HG03175 (cell line): ENCODE results near the gene GRIP2.

Source experiments
- ATAC-seq: cut with Tn5 transposase; IDR thresholded peaks from one replicate; pipeline ENCODE4 v1.9.1; 2021; ENCODE audit warnings: mild to moderate bottlenecking, moderate library complexity; ENCODE audit not compliant: unreplicated experiment

The GRIP2 gene

DNA sequence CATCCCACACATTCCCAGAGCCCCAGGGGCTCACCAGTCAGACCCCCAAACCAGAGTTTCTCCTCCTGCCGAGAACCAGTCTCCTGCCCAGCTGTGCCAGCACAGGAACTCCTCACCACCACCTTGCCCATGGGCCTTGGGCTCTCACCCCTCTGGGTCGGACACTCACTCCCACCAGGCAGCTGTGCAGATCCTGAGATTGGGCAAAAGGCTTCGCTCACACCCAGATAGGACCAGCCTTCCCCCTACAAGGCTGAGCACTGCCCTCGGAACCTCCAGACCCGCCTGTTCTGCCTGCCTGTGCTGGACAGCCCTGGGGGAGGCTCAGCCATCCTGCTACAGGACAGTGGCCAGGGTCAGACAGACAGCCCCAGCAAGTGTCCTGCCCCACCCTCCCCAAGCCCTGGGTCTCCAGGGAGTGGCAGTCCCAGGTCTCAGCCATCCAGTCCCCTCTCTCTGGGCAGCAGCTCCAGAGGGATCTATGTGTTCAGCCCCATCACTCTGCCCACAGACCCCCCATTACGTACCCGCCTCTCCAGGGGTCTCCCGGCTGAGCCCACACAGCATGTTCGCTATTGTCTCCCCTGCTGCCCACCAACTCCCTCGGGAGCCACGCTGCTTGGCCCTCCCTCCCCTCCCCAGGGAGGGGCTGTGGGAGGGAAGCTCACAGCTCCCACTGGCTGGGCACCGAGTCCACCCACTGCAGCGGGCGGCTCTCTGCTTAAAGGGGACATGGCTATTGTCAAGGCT is at the start of gene GRIP2:
GRIP2 (minus strand) TSS at position 601 of the 750 bp plus-strand sequence; CDS start at position 567, 34 bp downstream.
- ATAC-seq, result no peak

DNA sequence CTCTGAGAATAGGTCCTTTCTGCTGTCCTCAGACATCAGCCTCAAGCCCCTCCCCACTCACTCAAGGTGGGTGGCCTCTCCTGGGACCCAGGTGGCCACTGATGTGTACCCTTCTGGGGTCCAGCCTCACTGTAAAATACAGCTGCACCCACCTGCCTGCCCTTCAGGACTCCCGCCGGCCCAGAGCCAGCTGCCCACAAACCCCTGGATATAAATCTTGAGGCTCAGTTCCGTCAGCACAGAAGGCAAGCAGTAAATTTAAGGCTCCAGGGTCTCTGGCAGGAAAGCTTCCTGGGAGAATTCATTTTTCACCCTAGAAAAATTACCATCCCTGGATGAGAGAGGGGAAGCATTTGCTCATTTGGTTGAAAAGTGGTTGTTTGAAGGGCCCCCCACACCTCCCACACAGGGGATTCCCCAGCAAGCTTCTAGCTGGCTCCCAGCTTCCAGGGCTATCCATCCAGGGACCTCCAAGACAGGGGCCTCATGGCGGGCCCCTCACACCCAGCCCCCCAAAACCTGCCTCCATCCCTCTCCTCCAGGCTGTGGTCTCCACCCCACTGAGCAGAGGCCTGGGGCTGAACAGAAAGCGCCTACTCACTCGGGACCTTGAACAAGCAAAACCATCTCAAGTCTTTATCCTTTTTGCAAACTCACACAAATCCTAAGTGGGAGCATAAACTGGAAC is 48.4 kb upstream of the GRIP2 start:
- ATAC-seq, result no peak

DNA sequence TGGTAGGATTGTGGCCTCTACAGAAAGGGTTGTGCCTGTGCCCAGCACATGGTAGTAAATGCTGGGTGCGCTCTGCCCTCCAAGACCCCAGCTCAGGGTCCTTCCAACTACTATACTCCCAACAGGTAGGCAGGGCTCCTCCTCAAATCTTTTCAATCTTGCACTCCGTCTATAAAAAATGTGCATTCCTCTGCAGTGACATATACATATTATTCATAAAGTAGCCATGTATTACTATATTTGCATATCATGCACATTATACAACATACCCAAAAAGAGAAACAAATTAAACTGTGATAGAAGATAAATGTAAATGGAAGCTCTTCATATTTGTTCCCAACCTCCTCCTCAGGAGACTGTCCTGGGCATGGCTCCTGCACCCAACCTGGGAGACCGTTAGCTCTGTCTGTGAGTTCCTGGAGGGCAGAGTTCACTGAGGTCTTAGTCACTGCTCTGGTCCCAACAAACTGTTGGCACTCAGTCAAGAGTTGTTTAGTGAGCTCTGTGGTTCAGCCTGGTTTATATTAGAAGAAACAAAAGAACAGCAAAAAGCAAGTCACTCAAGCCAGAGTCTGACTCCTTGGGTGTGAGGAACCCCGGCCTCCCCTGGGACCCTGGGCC is 47.7 kb upstream of the GRIP2 start:
- ATAC-seq, result no peak

DNA sequence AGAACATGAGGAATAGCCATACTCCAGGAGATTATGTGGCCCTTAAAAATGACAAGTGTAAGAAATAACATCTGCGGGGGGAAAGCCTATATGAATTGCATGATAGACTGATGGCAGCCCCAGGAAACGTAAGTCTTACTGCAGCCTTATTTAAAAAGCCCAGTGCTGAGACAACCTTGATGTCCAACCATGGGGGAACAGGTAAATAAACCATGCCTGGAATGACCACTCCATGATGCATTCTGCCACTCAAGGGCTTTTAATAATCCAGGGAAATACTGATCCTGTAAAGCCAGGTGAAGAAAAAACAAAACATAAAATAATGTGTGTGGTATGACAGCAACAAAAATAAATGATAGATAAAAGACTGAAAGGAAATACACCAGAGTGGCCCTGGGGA is 46.5 kb upstream of the GRIP2 start:
- no peak for ATAC-seq

DNA sequence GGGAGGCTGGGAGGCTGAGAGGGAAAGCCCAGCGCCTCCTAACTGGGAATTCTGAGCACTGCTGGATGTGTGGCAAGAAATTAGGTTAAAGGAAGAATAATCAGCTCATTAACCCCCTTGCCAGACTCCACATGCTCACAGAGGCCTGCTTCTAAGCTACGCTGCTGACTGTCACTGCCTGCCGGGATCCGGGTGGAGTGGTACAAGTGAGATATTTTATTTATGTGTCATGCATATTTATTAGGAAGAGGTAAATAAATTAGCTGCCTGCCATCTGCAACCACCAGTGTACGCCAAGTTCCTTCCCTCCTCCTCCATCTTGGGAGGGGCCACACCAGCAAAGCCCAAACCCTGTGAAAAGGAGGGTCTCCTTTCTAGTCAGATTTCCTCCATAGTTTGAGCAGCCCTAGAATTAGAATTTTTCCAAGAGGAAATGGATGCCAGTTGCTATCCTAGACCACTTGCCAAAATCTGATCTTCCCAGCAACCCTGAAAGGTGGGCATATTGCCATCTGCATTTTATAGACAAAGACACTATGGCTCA is 43.5 kb upstream of the GRIP2 start:
- ATAC-seq, result no peak

DNA sequence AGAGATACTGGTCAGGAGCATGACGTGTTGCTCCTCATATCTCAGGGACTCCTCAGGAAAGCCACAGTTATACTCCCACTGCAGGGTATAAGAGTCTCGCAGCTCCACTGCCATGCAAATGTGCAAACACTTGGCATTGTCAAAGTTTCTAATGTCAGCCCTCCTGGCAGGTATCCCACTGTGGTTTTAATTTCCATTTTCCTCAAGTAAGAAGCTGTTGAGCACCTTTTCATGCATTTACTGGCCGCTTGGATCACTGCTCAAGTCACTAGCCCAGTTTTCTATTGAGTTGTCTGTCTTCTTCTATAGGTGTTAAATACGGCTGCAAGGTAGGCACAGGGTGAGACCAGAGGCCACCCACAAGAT is 41.9 kb upstream of the GRIP2 start:
- ATAC-seq, result no peak

DNA sequence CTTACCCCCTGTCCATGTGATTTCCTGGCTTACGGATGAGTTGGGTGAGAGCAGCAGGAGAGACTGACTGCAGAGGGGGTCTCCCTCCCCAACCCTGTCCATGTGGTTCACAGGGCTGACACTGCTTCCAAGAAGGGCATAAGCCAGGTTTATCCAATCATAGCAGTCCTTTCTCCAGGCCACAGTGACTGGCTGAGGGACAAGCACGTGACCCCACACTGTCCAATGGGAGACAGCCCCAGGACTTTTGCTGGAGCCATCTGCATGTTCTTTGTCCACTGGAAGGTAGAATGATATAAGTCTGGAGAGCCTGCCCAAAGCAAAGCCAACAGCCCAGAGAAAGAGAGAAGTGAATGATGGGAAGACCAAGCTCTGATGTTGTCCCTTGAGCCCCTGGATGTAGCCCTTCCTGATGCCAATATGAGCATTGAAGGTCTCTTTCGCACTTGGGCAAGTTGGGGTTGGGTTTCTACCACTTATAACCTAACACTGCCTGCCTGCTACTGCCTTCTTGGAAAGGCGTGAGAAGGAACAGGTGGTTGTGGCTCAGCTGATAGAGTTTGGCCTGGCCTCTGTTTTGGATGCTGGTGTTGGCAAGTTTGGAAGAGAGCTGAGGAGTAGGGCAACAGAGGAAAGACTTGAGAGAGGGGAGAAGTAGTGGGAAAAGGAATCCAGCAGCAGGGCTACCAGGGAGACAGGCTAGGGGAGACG is 41.3 kb upstream of the GRIP2 start:
- no peak for ATAC-seq

DNA sequence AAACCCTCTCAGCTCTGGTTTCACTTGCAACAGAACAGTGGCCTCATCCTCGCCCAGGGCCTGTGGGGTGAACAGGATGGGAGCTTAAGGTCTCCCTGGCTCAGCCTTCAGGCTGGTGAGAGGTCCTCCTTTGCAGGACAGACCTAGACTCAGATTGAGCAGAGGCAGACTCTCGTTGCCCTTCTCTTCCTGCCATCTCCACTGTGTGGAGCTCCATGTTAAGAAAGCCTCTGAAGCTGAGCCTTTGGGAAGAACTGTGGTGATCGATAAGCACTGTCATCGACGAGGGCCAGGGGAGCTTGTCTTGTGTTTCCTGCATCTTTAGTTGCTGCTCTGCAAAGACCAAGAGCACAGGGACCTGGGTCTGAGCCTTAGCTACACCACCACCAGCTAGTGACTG is 37.8 kb upstream of the GRIP2 start:
- no peak for ATAC-seq

DNA sequence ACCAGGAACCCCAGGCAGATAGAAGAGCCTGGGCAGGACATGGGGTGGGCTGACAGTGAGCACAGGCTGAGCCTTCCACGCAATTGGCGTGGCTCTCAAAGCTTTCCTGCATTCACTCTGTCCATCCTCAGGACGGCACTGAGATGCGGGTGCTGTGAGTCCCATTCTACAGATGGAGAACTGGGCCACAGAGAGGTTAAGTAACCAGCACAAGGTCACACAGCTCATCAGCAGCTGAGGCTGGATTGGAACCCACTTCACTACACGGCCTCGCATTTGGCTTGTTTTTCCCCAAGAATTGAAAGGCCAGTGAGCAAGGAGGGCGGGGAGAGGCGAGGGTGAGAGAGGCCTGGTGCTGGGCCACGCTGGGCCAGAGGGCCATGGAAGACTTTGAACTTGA is 36.0 kb upstream of the GRIP2 start:
- ATAC-seq, result no peak

DNA sequence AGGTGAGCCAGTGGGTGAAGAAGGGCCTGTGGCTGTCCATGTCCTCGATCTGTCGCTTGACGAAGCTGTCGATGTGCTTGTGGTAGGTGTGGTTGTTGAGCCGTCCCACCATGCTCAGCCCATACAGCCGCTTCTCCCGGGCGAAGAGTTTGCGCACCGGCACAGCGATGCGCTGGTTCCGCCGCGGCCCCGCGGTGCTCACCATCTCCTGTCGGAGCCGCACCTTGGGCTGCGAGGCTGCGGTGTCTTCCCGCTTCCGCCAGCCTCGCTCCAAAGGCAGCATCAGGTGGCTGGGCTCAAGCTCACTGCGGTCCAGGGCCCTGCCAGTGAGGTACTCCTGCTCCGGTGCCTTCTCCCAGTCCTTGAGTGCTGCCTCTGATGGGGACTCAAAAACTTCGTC is 34.0 kb upstream of the GRIP2 start:
- ATAC-seq, result no peak

DNA sequence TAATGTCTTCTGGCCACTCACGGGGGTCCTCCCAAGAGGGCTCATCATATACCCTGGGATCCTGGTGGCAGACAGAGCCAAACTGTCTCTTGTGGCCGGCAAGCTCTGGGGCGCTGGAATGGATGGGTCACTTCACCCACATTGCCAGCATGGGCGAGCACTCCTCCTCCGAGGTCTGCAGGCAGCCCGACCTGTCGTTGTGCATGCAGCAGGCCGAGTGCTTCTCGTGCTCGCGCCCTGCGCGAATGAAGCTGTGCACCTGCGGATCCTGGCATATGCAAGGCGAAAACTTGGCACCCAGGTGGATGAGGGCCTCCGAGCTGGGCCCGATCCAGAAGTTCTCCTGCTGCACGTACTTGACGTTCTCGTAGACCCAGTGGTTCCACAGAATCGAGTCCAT is 33.6 kb upstream of the GRIP2 start:
- ATAC-seq, result no peak

DNA sequence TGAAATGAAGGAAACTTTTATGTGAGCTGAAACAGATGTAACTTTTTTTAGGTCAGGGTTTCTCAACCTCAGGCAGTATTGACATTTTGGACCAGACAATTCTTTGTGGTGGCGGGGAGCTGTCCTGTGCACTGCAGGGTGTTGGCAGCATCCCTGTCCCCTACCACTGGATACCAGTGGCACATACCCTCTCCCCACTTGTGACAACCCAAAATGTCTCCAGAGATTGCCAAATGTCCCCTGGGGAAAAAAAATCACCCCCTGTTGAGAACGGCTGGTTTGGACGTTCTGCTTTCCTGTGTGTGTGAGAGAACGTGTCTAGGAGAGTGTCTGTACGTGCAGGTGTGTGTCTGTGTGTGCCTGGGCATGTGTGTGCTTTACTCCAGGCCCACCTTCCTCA is 30.7 kb upstream of the GRIP2 start:
- no peak for ATAC-seq

DNA sequence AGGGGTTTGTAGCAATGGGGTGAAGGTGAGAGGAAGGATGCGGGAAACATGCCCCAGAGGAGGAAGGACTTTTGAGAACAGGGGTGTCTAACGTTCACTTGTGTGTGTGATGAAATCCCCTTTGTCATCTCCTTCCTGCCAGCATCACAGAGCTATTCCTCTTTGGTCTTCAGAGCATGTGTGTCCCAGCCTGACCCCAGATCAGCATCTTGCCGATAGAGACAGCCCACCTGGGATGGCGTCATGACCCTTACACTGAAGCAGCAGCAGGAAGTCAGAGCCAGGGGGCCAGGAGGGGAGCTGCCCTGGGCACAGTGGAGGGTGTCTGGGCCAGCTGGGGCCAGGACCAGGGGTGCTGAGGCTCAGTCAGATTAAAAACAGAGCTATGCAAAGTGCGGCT is 29.9 kb upstream of the GRIP2 start:
- ATAC-seq, result no peak

DNA sequence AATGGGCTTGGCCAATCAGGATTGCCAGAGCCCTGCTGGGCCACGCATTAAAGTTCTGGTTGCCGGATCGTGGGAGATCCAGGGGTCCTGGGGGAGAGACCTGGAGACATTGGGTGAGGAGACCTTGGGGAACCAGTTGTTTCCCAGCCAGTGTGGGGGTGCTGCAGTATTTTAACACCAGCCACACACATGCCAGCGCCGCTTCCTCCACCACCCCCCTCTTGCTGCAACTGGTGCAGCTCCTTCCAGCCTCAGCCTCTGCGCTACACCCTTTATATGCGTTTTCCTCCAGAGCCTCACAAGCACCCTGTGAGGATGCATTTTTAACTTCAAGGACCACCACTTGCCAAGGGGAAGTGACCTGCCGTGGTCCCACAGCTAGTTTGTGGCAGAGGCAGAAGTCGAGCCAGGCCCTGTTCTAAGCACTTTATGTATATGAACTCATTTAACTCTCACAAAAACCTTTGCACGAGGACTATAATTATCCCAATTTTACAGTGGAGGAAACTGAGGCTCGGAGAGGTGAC is 29.4 kb upstream of the GRIP2 start:
- no peak for ATAC-seq

DNA sequence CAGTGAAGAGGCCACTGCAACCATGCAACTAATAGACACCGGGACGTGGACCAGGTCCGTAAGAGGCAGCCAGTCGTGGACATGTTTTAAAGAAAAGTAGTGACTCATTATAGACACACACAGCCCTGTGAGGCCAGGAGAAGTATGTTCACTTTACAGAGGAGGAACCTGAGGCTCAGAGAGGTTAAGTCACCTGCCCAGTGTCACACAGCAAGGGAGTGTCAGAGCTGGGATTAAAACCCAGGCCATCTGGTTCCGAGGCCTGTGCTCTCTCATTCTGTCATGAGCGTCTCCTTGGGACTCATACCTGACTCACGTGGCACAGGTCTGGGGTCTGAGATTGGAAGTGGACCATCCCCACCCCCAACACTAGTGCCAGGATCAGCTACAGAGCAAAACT is 28.1 kb upstream of the GRIP2 start:
- no peak for ATAC-seq

DNA sequence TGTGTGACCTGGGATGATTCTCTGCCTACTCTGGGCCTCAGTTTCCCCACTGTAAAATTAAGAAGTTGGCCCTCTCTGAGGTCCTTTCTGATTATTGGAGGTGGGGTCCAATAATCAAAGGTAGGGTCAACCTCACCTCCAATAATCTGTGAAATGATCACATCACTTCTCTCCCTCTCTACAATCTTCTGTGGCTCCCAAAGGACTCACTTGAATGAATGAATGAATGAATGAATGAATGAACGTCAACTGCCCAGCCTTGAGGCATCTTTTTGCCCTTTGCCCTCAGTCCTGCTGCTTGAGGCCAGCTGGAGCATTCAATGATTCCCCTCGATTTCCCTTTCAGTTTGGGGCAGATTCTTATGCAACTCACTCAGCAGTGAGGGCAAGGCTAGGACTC is 26.7 kb upstream of the GRIP2 start:
- ATAC-seq, result no peak

DNA sequence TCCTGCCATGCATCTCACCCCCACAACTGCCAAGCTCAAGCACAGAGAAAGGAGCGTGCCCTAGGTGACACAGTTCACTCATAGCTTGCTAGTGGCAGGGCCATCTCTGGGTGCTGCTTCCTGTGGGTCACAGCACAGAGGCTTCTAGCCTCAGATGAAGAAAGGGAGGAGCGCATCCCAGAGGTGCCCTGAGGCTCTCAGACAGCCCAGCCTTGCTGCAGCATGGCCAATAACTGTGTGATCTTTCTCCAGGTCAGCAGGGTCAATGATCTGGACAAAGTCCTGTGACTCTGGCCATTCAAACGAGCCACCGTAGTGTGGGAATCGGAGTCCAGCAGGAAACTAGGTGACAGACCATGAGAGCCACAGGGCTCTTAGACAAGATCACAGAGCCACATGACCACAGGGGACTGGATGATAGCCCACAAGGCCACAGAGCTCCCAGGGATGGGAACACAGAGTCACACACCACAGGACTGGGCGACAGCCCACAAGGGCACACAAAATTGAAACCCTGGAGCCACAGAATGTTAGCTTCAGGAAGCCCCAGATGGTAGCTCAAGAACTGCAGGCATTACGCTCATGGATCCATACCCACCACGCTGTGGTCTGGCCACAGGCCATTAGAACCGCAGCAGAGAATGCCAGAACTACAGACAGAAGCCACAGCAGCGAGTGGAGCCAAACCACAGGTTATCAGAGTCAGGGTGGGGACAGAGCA is 25.9 kb upstream of the GRIP2 start:
- no peak for ATAC-seq

DNA sequence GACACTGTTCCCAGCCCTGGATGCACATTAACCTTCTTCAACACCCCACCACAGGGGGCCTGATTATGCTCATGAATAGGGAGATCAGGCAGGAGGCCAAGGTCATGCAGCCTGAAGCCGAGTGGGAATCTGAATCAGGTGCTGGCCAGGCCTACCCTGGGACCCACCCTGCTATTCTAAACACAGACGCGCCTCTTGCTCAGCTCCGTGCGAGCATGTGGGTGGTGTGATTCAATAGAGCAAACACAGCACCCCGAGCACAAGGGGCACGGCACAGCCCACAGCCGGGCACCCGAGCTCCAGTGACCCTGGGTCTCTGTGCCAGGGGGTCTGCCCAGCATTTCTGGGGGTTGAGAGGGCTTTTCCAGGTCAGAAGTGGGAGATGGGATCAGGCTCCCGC is 24.6 kb upstream of the GRIP2 start:
- no peak for ATAC-seq

DNA sequence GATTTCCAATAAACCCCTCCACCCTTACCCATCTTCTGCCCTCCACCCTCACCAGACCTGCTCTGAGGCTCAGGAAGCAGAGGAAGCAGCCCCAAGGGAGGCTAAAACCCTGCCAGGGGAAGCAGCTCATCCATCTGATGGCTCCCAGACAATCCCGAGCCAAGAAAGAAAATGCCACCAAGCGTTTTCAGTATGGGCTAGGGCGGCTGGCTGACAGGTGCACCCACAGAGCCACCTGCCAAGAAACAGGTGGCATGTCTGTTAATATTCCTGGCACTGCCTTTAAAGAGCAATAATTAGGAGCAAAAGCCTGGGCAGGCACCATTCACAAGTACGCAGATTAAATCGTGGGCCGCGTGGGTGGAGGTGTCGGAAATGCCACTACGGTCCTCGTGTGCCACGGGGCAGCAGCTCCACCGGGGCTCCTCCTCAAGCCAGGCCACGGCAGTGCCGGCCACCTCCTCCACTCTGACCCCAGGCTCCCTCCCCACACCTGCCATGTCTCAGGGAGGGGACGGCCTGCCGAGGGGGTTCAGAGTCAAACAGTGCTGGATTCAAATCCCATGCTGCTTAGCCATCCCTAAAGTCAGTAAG is 23.9 kb upstream of the GRIP2 start:
- ATAC-seq, result no peak
